Neural cell (in vitro differentiated cells): ENCODE data around the gene PRKAG2. TPM values are rescaled to one million over a fixed set of nuclear protein-coding genes. Genes with fewer than 3 reads are reported as not detected.

Experiments
- H2AFZ ChIP-seq: fragments of 200-600, 300-800 bp; sonication (generic), shearing (Covaris generic); 2 replicates; pipeline ENCODE4 v1.6.0; 2014; ENCODE audit warnings: low read depth, mild to moderate bottlenecking, antibody characterized with exemption, low read length, moderate library complexity
- H3F3A ChIP-seq: fragments of 200-600 bp; shearing (Covaris generic); 2 replicates; pipeline ENCODE4 v1.6.1; 2016; ENCODE audit warnings: mild to moderate bottlenecking, moderate library complexity, mixed read lengths, antibody characterized with exemption, low read length; ENCODE audit not compliant: insufficient read depth, poor library complexity, severe bottlenecking
- H3K27ac ChIP-seq: fragments of 200-600, 300-800 bp; sonication (generic), shearing (Covaris generic); 2 replicates; pipeline ENCODE4 v1.5.1; 2014; ENCODE audit warnings: mild to moderate bottlenecking, low read length, moderate library complexity
- H3K27me3 ChIP-seq: fragments of 300-800, 200-600 bp; sonication (generic), shearing (Covaris generic); 2 replicates; pipeline ENCODE4 v1.6.0; 2014; ENCODE audit warnings: mild to moderate bottlenecking, low read depth, low read length, moderate library complexity; ENCODE audit not compliant: insufficient read depth
- H3K36me3 ChIP-seq: fragments of 300-800, 200-600 bp; sonication (generic), shearing (Covaris generic); 2 replicates; pipeline ENCODE4 v1.5.1; 2014; ENCODE audit warnings: mild to moderate bottlenecking, antibody characterized with exemption, low read length, moderate library complexity; ENCODE audit not compliant: insufficient read depth
- H3K4me2 ChIP-seq: fragments of 300-800, 200-600 bp; sonication (generic), shearing (Covaris generic); 2 replicates; pipeline ENCODE4 v1.6.0; 2014; ENCODE audit warnings: mild to moderate bottlenecking, low read length
- H3K4me3 ChIP-seq: fragments of 300-800, 200-600 bp; sonication (generic), shearing (Covaris generic); 2 replicates; pipeline ENCODE4 v1.5.1; 2014; ENCODE audit warnings: mild to moderate bottlenecking, low read length, moderate library complexity
- H3K79me2 ChIP-seq: fragments of 200-600 bp; shearing (Covaris generic); replicated peaks from 2 replicates; pipeline ENCODE4 v1.6.0; 2014; ENCODE audit warnings: mild to moderate bottlenecking, low read length, moderate library complexity; ENCODE audit not compliant: insufficient read depth
- H3K9ac ChIP-seq: fragments of 300-800, 200-600 bp; sonication (generic), shearing (Covaris generic); 2 replicates; pipeline ENCODE4 v1.6.1; 2016; ENCODE audit warnings: mild to moderate bottlenecking, low read length, mixed read lengths
- H3K9me2 ChIP-seq: fragments of 200-600 bp; shearing (Covaris generic); 2 replicates; pipeline ENCODE4 v1.6.1; 2016; ENCODE audit warnings: mild to moderate bottlenecking, low read length, mixed read lengths; ENCODE audit not compliant: insufficient read depth
- H3K9me3 ChIP-seq: fragments of 200-600, 300-800 bp; sonication (generic), shearing (Covaris generic); 2 replicates; pipeline ENCODE4 v1.6.1; 2016; ENCODE audit warnings: mild to moderate bottlenecking, mixed run types, low read length, moderate library complexity, mixed read lengths
- H4K20me1 ChIP-seq: fragments of 200-600 bp; shearing (Covaris generic); 2 replicates; pipeline ENCODE4 v1.6.1; 2016; ENCODE audit warnings: mild to moderate bottlenecking, mixed run types; ENCODE audit not compliant: insufficient read depth
- CTCF ChIP-seq: fragments of 450-650 bp; IDR thresholded peaks from 2 replicates; pipeline ENCODE4 v1.5.1; 2014; ENCODE audit warnings: antibody characterized with exemption, mild to moderate bottlenecking, moderate library complexity; ENCODE audit not compliant: poor library complexity, severe bottlenecking
- EP300 ChIP-seq: fragments of 450-650 bp; conservative IDR thresholded peaks from 2 replicates; pipeline ENCODE4 v1.6.1; 2014; ENCODE audit warnings: antibody characterized with exemption, mild to moderate bottlenecking, moderate library complexity; ENCODE audit not compliant: poor library complexity, severe bottlenecking
- EZH2 ChIP-seq: fragments of 200-600, 300-800 bp; shearing (Covaris generic), sonication (generic); IDR thresholded peaks from 2 replicates; pipeline ENCODE4 v1.6.1; 2014; ENCODE audit warnings: antibody characterized with exemption, low read length, borderline replicate concordance, mild to moderate bottlenecking; ENCODE audit not compliant: insufficient read depth, poor library complexity, severe bottlenecking
- POLR2AphosphoS5 ChIP-seq: IDR thresholded peaks from 2 replicates; pipeline ENCODE4 v1.6.1; 2012
- RAD21 ChIP-seq: fragments of 450-650 bp; conservative IDR thresholded peaks from 2 replicates; pipeline ENCODE4 v1.6.1; 2014; ENCODE audit warnings: antibody characterized with exemption, mild to moderate bottlenecking, moderate library complexity
- SMC3 ChIP-seq: fragments of 450-650 bp; conservative IDR thresholded peaks from 2 replicates; pipeline ENCODE4 v1.6.1; 2014; ENCODE audit warnings: antibody characterized with exemption, mild to moderate bottlenecking, moderate library complexity; ENCODE audit not compliant: poor library complexity
- TAF1 ChIP-seq: IDR thresholded peaks from 2 replicates; pipeline ENCODE4 v1.6.1; 2012; ENCODE audit warnings: low read depth
- polyA plus RNA-seq: library from polyadenylated mRNA; depleted of rRNA; stranded (reverse); fragments of >200 nt; gene quantifications from 2 replicates; pipeline ENCODE4 v1.2.3, GENCODE V29; 2014
- TF ChIP-seq, protein P1 (sequence below): IDR thresholded peaks from 2 replicates; pipeline ENCODE4 v1.6.1; 2012; ENCODE audit warnings: borderline replicate concordance

PRKAG2 gene
- polyA plus RNA-seq, 1 donor from 2014 or later = 22.9 TPM

- no peaks in the 10 kb centered on the region for H3K9me2 ChIP-seq
- no peak overlapping the region for H3K27ac ChIP-seq
- H3K4me3 ChIP-seq = no peak overlapping the region
Observed at GRCh38 chr7:151859948-151860685, 16.8 kb downstream of the PRKAG2 start.

GRCh38 chr7:151859111-151859947 is 17.6 kb downstream of the PRKAG2 start:
- Histone ChIP-seq H3K9me3 (no peaks in the 10 kb centered on the region), H3K79me2 (no peaks in the 10 kb centered on the region), H4K20me1 (no peaks in the 10 kb centered on the region), H3K36me3 (no peaks in the 10 kb centered on the region), H3K27me3 (no peaks in the 10 kb centered on the region), H3K9me2 (no peaks in the 10 kb centered on the region), H3K4me2 (no peak overlapping the region), H2AFZ (no peak overlapping the region), H3F3A (no peaks in the 10 kb centered on the region), H3K9ac (no peak overlapping the region), H3K4me3 (no peak overlapping the region), H3K27ac (no peak overlapping the region)
- TF ChIP-seq EP300 (no peak), RAD21 (no peak), EZH2 (no peak), CTCF (no peak), POLR2AphosphoS5 (no peak)
- TF ChIP-seq, protein P1, sequence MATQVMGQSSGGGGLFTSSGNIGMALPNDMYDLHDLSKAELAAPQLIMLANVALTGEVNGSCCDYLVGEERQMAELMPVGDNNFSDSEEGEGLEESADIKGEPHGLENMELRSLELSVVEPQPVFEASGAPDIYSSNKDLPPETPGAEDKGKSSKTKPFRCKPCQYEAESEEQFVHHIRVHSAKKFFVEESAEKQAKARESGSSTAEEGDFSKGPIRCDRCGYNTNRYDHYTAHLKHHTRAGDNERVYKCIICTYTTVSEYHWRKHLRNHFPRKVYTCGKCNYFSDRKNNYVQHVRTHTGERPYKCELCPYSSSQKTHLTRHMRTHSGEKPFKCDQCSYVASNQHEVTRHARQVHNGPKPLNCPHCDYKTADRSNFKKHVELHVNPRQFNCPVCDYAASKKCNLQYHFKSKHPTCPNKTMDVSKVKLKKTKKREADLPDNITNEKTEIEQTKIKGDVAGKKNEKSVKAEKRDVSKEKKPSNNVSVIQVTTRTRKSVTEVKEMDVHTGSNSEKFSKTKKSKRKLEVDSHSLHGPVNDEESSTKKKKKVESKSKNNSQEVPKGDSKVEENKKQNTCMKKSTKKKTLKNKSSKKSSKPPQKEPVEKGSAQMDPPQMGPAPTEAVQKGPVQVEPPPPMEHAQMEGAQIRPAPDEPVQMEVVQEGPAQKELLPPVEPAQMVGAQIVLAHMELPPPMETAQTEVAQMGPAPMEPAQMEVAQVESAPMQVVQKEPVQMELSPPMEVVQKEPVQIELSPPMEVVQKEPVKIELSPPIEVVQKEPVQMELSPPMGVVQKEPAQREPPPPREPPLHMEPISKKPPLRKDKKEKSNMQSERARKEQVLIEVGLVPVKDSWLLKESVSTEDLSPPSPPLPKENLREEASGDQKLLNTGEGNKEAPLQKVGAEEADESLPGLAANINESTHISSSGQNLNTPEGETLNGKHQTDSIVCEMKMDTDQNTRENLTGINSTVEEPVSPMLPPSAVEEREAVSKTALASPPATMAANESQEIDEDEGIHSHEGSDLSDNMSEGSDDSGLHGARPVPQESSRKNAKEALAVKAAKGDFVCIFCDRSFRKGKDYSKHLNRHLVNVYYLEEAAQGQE = no peak

More at GRCh38 chr7:151859948-151860685, 16.8 kb downstream of the PRKAG2 start:
- H3K27me3 ChIP-seq = no peaks in the 10 kb centered on the region
- H2AFZ ChIP-seq = no peak overlapping the region
- H3K36me3 ChIP-seq = no peaks in the 10 kb centered on the region
- H3F3A ChIP-seq = no peaks in the 10 kb centered on the region
- H3K9me3 ChIP-seq = no peaks in the 10 kb centered on the region
- H4K20me1 ChIP-seq = no peaks in the 10 kb centered on the region
- no peak overlapping the region for H3K9ac ChIP-seq
- H3K79me2 ChIP-seq = no peaks in the 10 kb centered on the region
- no peak overlapping the region for H3K4me2 ChIP-seq
- TF ChIP-seq EP300 = no peak
- no peak for TF ChIP-seq CTCF
- TF ChIP-seq, protein P1 = no peak
- no peak for TF ChIP-seq TAF1
- no peak for TF ChIP-seq POLR2AphosphoS5
- no peak for TF ChIP-seq EZH2
- no peak for TF ChIP-seq SMC3
- no peak for TF ChIP-seq RAD21
